ENCODE measurements around the gene TAOK3. TPM values are rescaled to one million over a fixed set of nuclear protein-coding genes. Genes with fewer than 3 reads are reported as not detected.

The TAOK3 gene
- total RNA-seq, 3 donors from 2014 or later, result 43.5 to 57.8 (median 46.9) TPM

DNA sequence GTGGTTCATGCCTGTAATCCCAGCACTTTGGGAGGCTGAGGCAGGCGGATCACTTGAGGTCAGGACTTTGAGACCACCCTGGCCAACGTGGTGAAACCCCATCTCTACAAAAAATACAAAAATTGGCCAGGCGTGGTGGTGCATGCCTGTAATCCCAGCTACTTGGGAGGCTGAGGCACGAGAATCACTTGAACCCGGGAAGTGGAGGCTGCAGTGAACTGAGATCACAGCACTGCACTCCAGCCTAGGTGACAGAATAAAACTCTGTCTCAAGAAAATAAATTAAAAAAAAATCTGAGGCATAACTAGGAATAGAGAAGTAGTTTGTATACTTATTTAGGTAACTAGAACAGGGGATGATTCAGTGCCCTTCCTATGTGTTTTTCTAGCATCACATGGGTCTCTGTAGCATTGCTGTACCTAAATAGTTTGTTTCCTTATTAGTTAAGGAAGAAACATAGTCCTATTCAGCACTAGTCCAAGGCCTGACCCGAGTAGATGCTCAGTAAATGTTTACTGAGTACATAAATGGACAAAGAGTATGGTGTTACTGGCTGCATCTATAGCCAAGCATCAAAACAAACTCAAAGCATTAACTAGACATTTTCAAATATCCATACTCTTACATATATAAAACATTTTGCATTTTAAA is 21.7 kb downstream of the TAOK3 start:
- Histone ChIP-seq H3K4me3 (no peak overlapping the region), H3K27me3 (no peaks in the 10 kb centered on the region), H3K27ac (no peak overlapping the region), H3K36me3 (no peaks in the 10 kb centered on the region), H3K4me1 (no peaks in the 10 kb centered on the region), H3K9me3 (no peaks in the 10 kb centered on the region)
- no peak for DNase-seq (ENCODE audit: low spot score in 2 of 2)
- intact Hi-C loops (cut with DNase I; ENCODE audit: low total_unique reads), result no loop called here
- no peak for TF ChIP-seq POLR2A (IDR thresholded peaks at IDR 0.05)
- TF ChIP-seq, protein P1, sequence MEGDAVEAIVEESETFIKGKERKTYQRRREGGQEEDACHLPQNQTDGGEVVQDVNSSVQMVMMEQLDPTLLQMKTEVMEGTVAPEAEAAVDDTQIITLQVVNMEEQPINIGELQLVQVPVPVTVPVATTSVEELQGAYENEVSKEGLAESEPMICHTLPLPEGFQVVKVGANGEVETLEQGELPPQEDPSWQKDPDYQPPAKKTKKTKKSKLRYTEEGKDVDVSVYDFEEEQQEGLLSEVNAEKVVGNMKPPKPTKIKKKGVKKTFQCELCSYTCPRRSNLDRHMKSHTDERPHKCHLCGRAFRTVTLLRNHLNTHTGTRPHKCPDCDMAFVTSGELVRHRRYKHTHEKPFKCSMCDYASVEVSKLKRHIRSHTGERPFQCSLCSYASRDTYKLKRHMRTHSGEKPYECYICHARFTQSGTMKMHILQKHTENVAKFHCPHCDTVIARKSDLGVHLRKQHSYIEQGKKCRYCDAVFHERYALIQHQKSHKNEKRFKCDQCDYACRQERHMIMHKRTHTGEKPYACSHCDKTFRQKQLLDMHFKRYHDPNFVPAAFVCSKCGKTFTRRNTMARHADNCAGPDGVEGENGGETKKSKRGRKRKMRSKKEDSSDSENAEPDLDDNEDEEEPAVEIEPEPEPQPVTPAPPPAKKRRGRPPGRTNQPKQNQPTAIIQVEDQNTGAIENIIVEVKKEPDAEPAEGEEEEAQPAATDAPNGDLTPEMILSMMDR (IDR thresholded peaks at IDR 0.05), result no peak
- TF ChIP-seq POLR2AphosphoS5 (IDR thresholded peaks at IDR 0.05), result no peak

DNA sequence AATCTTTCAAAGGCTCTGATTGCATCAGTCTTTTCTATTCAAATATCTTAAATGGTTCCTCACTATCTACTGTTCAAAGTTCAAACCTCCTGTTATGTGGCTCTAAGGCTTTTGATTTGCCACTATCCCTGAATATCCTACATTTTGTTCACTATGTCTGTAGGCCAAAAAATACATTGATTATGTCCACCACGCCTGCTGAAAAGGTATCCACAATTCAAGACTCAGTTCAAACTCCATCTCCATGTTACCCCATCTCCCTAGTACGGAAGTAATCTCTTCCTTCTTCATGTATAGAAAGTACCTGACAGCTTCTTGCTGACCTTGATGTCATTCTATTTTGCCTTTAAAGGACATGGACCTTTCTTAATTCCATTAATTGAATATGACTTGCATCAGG is 24.8 kb downstream of the TAOK3 start:
- Histone ChIP-seq H3K27me3 (no peaks in the 10 kb centered on the region), H3K36me3 (no peaks in the 10 kb centered on the region), H3K4me1 (no peaks in the 10 kb centered on the region), H3K4me3 (no peak overlapping the region), H3K27ac (no peak overlapping the region), H3K9me3 (no peaks in the 10 kb centered on the region)
- intact Hi-C loops (cut with DNase I; ENCODE audit: low total_unique reads), result no loop called here
- no peak for DNase-seq (ENCODE audit: low spot score in 2 of 2)
- TF ChIP-seq POLR2AphosphoS5 (IDR thresholded peaks at IDR 0.05) (no peak), POLR2A (IDR thresholded peaks at IDR 0.05) (no peak)
- TF ChIP-seq, protein P1 (IDR thresholded peaks at IDR 0.05), result no peak

DNA sequence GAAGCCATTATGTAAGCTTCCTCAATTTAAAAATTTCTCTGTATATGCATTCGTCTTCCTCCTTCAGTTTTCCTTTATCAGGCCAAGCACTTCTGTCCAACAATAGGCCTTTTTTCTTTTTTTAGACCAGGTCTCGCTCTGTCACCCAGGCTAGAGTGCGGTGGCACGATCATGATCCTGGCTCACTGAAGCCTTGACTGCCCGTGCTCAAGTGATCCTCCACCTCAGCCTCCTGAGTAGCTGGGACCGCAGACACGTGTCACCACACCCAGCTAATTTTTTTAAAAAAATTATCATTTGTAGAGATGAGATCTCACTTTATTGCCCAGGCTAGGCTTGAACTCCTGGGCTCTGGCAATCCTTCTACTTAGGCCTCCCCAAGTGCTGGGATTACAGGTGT is 25.8 kb downstream of the TAOK3 start:
- intact Hi-C loops (cut with DNase I; ENCODE audit: low total_unique reads), result no loop called here
- Histone ChIP-seq H3K9me3 (no peaks in the 10 kb centered on the region), H3K27ac (no peak overlapping the region), H3K36me3 (no peaks in the 10 kb centered on the region), H3K4me3 (no peak overlapping the region), H3K4me1 (no peaks in the 10 kb centered on the region), H3K27me3 (no peaks in the 10 kb centered on the region)
- TF ChIP-seq POLR2AphosphoS5 (IDR thresholded peaks at IDR 0.05) (no peak), POLR2A (IDR thresholded peaks at IDR 0.05) (no peak)
- TF ChIP-seq, protein P1 (IDR thresholded peaks at IDR 0.05), result no peak
- no peak for DNase-seq (ENCODE audit: low spot score in 2 of 2)

DNA sequence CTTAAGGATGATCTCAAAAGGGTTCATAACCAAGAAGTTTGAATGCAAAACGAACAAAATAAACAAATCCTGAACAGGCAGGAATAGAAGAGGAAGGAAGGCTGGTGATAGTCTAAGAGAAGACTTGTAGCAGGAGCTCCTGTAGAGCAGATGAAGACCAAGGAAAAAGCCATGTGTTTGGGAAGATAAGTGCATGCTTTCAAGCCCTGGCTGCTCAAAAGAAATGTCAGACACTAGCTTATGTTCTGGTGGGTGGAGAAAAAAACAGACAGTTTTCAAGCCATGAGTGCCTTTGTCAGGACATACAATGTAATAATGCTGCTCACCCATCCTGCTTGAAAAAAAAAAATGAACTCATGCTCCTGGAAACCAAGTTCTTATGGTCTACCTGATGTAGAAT is 27.4 kb downstream of the TAOK3 start:
- no peaks in the 10 kb centered on the region for H3K36me3 ChIP-seq
- no peak for DNase-seq (ENCODE audit: low spot score in 2 of 2)
- intact Hi-C loops (cut with DNase I; ENCODE audit: low total_unique reads), result no loop called here
- H3K4me1 ChIP-seq, result no peaks in the 10 kb centered on the region
- TF ChIP-seq POLR2A (IDR thresholded peaks at IDR 0.05) (no peak), POLR2AphosphoS5 (IDR thresholded peaks at IDR 0.05) (no peak)
- TF ChIP-seq, protein P1 (IDR thresholded peaks at IDR 0.05), result no peak
- H3K27me3 ChIP-seq, result no peaks in the 10 kb centered on the region
- H3K9me3 ChIP-seq, result no peaks in the 10 kb centered on the region
- no peak overlapping the region for H3K4me3 ChIP-seq
- H3K27ac ChIP-seq, result no peak overlapping the region

DNA sequence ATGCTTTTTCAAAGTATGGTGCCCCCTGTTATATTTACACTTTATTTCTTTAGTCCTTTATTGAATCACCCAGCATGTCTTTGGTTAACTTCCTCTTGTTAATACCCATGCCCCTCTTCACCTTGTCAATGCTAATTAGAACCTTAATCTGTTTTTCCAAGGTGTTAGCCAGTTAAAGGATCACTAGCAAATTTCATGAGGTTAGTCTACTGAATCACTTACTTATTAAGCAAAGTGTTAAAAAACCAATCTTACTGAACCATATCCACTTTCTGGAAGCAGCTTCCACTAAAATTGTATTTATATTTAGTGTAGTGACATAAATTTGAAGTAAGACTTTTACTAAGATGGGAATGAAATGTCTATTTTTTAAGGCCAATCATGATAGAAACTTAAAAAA is 27.9 kb downstream of the TAOK3 start:
- Histone ChIP-seq H3K27ac (no peak overlapping the region), H3K27me3 (no peaks in the 10 kb centered on the region), H3K36me3 (no peaks in the 10 kb centered on the region), H3K4me1 (no peaks in the 10 kb centered on the region), H3K4me3 (no peak overlapping the region), H3K9me3 (no peaks in the 10 kb centered on the region)
- no peak for DNase-seq (ENCODE audit: low spot score in 2 of 2)
- intact Hi-C loops (cut with DNase I; ENCODE audit: low total_unique reads), result no loop called here
- TF ChIP-seq, protein P1 (IDR thresholded peaks at IDR 0.05), result no peak
- no peak for TF ChIP-seq POLR2A (IDR thresholded peaks at IDR 0.05)
- TF ChIP-seq POLR2AphosphoS5 (IDR thresholded peaks at IDR 0.05), result no peak

Data from breast epithelium (tissue), 4 donors.